ENCODE measurements around the gene KDM7A. TPM values are rescaled to one million over a fixed set of nuclear protein-coding genes. Genes with fewer than 3 reads are reported as not detected.
A peak's percentile ranks its signal among the peaks of the same experiment; 100 is the strongest.

The KDM7A gene
- total and polyA plus RNA-seq, 9 of the 15 experiments (the other 6 are each of a cell fraction or from before 2014, with no cell fraction given): 0.90 to 8.4 (median 7.0) TPM

DNA sequence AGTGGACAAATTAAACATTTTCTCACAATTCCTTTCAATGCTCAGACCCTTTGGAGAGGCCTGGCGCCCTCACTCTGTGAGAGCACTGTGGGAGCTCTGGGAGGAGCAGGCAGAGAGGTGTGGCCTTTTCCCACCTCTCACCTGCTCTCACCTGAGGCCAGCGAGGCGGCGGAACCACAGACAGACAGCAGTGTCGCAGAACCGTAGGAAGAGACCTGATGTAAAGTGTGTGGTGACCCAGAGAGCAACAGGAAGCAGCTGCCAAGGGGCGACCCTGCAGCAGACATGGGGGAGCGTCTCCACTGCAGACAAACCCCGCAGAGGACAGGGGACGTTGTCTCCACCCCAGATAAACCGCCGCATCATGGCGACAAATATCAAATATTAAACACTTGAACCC lies 98.4 kb downstream of the KDM7A start:
- Histone ChIP-seq H2AFZ (ENCODE audit: low read depth, low read length) (no peak overlapping the region), H4K20me1 (replicated peaks; ENCODE audit: control insufficient read depth, insufficient read depth, low read length) (no peaks in the 10 kb centered on the region), H3K79me2 (ENCODE audit: control insufficient read depth, insufficient read depth, low read length) (no peaks in the 10 kb centered on the region), H3K4me3 (no peak overlapping the region), H3K9ac (ENCODE audit: insufficient read depth in 1 of 2, low read depth in 2 of 2, low read length in 2 of 2) (no peak overlapping the region; a peak in 1 of 4 replicates), H3K9me3 (replicated peaks; ENCODE audit: control insufficient read depth, insufficient read depth, low read depth, low read length) (no peaks in the 10 kb centered on the region), H3K27me3 (ENCODE audit: control insufficient read depth in 2 of 2, insufficient read depth in 2 of 2, low read length in 2 of 2) (peaks cover 14 to 38% of the 10 kb centered on the region in 2 experiments; a peak in 4 of 5 replicates), H3K4me1 (replicated peaks in 1 of 2; ENCODE audit: control insufficient read depth in 2 of 2, insufficient read depth in 2 of 2, low read length in 2 of 2) (peaks cover 0 to 4% of the 10 kb centered on the region in 2 experiments; a peak in 4 of 5 replicates), H3K4me2 (ENCODE audit: insufficient read depth, low read length) (no peak overlapping the region), H3K27ac (ENCODE audit: extremely low read depth, low read depth, low read length) (no peak overlapping the region), H3K36me3 (ENCODE audit: control insufficient read depth, insufficient read depth, low read length) (no peaks in the 10 kb centered on the region), H3K9me1 (ENCODE audit: control insufficient read depth, insufficient read depth, low read length) (no peaks in the 10 kb centered on the region)
- intact Hi-C loops (cut with micrococcal nuclease) (no loop called here), in situ Hi-C loops (cut with MboI) (no loop called here)
- 54% methylated on average over 13 of the region's 13 CpGs for whole genome bisulfite sequencing (ENCODE audit: insufficient coverage, low coverage, missing lambda C conversion rate)
- CTCF ChIA-PET (ENCODE audit: low intra/inter-chr PET ratio): interaction anchor here (1.0 kb wide), 1 partner anchor 248 kb away, joined by 4 read pairs; no protein-coding TSS in a partner anchor
- no TSS peak for BruUV-seq (replicated peaks)
- FAIRE-seq (no peak), DNase-seq (ENCODE audit: extremely low read depth in 1 of 4, low spot score in 3 of 4) (no peak), ATAC-seq (no peak)
- 0 out of 2 replicates have a peak, but pooled peaks have one; percentile 38 for TF ChIP-seq ZNF143 (CRISPR knock-in tag; IDR thresholded peaks at IDR 0.05)
- TF ChIP-seq, protein P1, sequence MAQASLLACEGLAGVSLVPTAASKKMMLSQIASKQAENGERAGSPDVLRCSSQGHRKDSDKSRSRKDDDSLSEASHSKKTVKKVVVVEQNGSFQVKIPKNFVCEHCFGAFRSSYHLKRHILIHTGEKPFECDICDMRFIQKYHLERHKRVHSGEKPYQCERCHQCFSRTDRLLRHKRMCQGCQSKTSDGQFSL (CRISPR knock-in tag; IDR thresholded peaks at IDR 0.05): 0 out of 2 replicates have a peak, but pooled peaks have one; percentile 35
- TF ChIP-seq, protein P1 (tag; IDR thresholded peaks at IDR 0.05): no peak
- TF ChIP-seq KAT7 (CRISPR knock-in tag; IDR thresholded peaks at IDR 0.05; ENCODE audit: borderline replicate concordance): no peak
- POLR2A ChIA-PET: interaction anchor here (1.6 kb wide), 1 partner anchor 21 kb away, joined by 4 read pairs; no protein-coding TSS in a partner anchor

Data from K562 (cell line).